HepG2 (cell line): Measurements from ENCODE around the gene SYTL1. TPM values are rescaled to one million over a fixed set of nuclear protein-coding genes. Genes with fewer than 3 reads are reported as not detected.
A peak's percentile ranks its signal among the peaks of the same experiment; 100 is the strongest.

Source experiments
- AHR ChIP-seq: IDR thresholded peaks from 2 replicates; pipeline ENCODE4 v1.6.1; 2018; ENCODE audit warnings: missing genetic modification reagents, missing compliant biosample characterization
- ERF ChIP-seq: IDR thresholded peaks from 2 replicates; pipeline ENCODE4 v1.6.1; 2018; ENCODE audit warnings: missing biosample characterization, missing genetic modification reagents
- GTF2F1 ChIP-seq: fragments of 150-350 bp; IDR thresholded peaks from 2 replicates; pipeline ENCODE4 v1.6.1; 2014; ENCODE audit warnings: low read length
- PATZ1 ChIP-seq: sonication (generic); formaldehyde crosslinking; IDR thresholded peaks from 2 replicates; pipeline ENCODE4 v1.4.0; 2020; ENCODE audit warnings: missing genetic modification reagents
- PRDM4 ChIP-seq: sonication (generic); formaldehyde crosslinking; IDR thresholded peaks from 2 replicates; pipeline ENCODE4 v1.9.0; 2021; ENCODE audit warnings: missing genetic modification reagents, borderline replicate concordance
- ZBTB4 ChIP-seq: sonication (generic); formaldehyde crosslinking; IDR thresholded peaks from 2 replicates; pipeline ENCODE4 v1.4.0; 2020; ENCODE audit warnings: missing genetic modification reagents, mild to moderate bottlenecking, borderline replicate concordance
- ZNF501 ChIP-seq: sonication (generic); formaldehyde crosslinking; IDR thresholded peaks from 2 replicates; pipeline ENCODE4 v1.5.1; 2020; ENCODE audit warnings: mild to moderate bottlenecking, moderate library complexity, missing genetic modification reagents
- ZNF710 ChIP-seq: sonication (generic); formaldehyde crosslinking; IDR thresholded peaks from 2 replicates; pipeline ENCODE4 v1.5.0; 2020; ENCODE audit warnings: mild to moderate bottlenecking, missing genetic modification reagents, borderline replicate concordance
- ZNF740 ChIP-seq: sonication (generic); formaldehyde crosslinking; IDR thresholded peaks from 2 replicates; pipeline ENCODE4 v1.4.0; 2020; ENCODE audit warnings: missing genetic modification reagents
- ZNF816 ChIP-seq: sonication (generic); formaldehyde crosslinking; IDR thresholded peaks from 2 replicates; pipeline ENCODE4 v1.8.0; 2022; ENCODE audit warnings: missing genetic modification reagents, mild to moderate bottlenecking, borderline replicate concordance
- ZNF879 ChIP-seq: sonication (generic); formaldehyde crosslinking; IDR thresholded peaks from 2 replicates; pipeline ENCODE4 v1.8.1; 2023; ENCODE audit warnings: missing genetic modification reagents
- polyA plus RNA-seq, 8 experiments: library from polyadenylated mRNA; depleted of rRNA in 3 of 8; stranded (reverse) in 7 of 8; unstranded in 1 of 8; fragments of >200 nt; fragmentation: Illumina TruSeq in 4 of 8; extraction: Trizol in 4 of 8; gene quantifications; 2 replicates each; pipeline versions ENCODE4 v1.2.1 to v1.2.3, GENCODE V29; 2011 to 2016; ENCODE audit warnings: low read depth in 4 of 8, missing spikeins in 1 of 8, mixed read lengths in 1 of 8; ENCODE audit not compliant: insufficient read depth in 1 of 8
- total RNA-seq, 5 experiments: library from RNA; depleted of rRNA; stranded (reverse); fragments of >200 nt; fragmentation: Illumina TruSeq; extraction: Trizol; gene quantifications; 2 replicates each; pipeline ENCODE4 v1.2.3, GENCODE V29; 2016; ENCODE audit warnings: low read depth in 1 of 5

The SYTL1 gene
- total and polyA plus RNA-seq, 2 of the 13 experiments (the other 11 are each of a cell fraction or from before 2014, with no cell fraction given), result 11.1 to 17.8 TPM

GRCh38 chr1:27342778-27343638 is 1.2 kb downstream of the SYTL1 start (continued):
- TF ChIP-seq ZNF816 (CRISPR knock-in tag) (no peak), PATZ1 (CRISPR knock-in tag) (0 out of 2 replicates have a peak, but pooled peaks have one; percentile 9), ZNF879 (CRISPR knock-in tag) (no peak), ZBTB4 (no peak), ERF (peak; percentile 22; the same call in 1 of the 2 replicates), GTF2F1 (no peak), ZNF501 (CRISPR knock-in tag) (peak; percentile 44; the same call in 1 of the 2 replicates), PRDM4 (CRISPR knock-in tag) (no peak), ZNF710 (CRISPR knock-in tag) (no peak), ZNF740 (no peak), AHR (no peak)
